ENCODE measurements around the gene RAB11FIP2. TPM values are rescaled to one million over a fixed set of nuclear protein-coding genes. Genes with fewer than 3 reads are reported as not detected.

The RAB11FIP2 gene
- polyA plus RNA-seq, 1 of the 3 experiments (the other 2 are of a cell fraction): 3.0 TPM

- no peak for TF ChIP-seq IRF3 (IDR thresholded peaks at IDR 0.05; ENCODE audit: low read depth, low read length)
- no peak for TF ChIP-seq YY1 (IDR thresholded peaks at IDR 0.05; ENCODE audit: low read depth)
Observed at GRCh38 chr10:118017850-118018249, 28.9 kb downstream of the RAB11FIP2 start (continued).

- Histone ChIP-seq H4K20me1 (ENCODE audit: insufficient read depth) (no peaks in the 10 kb centered on the region), H3K27ac (ENCODE audit: low read depth in 2 of 2, low read length in 1 of 2) (no peak overlapping the region), H2AFZ (ENCODE audit: low read depth) (no peak overlapping the region), H3K4me1 (ENCODE audit: control insufficient read depth in 1 of 2, insufficient read depth in 2 of 2, low read depth in 1 of 2, low read length in 1 of 2) (peaks cover 0 to 5% of the 10 kb centered on the region in 2 experiments; a peak in 2 of 4 replicates), H3K9ac (no peak overlapping the region), H3K27me3 (ENCODE audit: insufficient read depth) (no peaks in the 10 kb centered on the region), H3K4me2 (no peak overlapping the region), H3K9me3 (no peaks in the 10 kb centered on the region), H3K79me2 (ENCODE audit: insufficient read depth) (no peaks in the 10 kb centered on the region), H3K36me3 (replicated peaks in 1 of 2; ENCODE audit: control insufficient read depth in 1 of 2, insufficient read depth in 2 of 2, low read length in 1 of 2) (peaks cover 6 to 17% of the 10 kb centered on the region in 2 experiments), H3K4me3 (ENCODE audit: low read depth in 2 of 2, low read length in 1 of 2) (no peak overlapping the region), H3K9me2 (no peaks in the 10 kb centered on the region), H3F3A (replicated peaks; ENCODE audit: insufficient read depth) (no peaks in the 10 kb centered on the region)
- WGBS (ENCODE audit: low lambda C conversion rate): 92% methylated on average over 12 of the region's 12 CpGs
- no peak for DNase-seq
- TF ChIP-seq TCF12 (IDR thresholded peaks at IDR 0.05): no peak
- no peak for TF ChIP-seq RCOR1 (IDR thresholded peaks at IDR 0.05; ENCODE audit: low read length)
- no peak for TF ChIP-seq POLR2AphosphoS5 (IDR thresholded peaks at IDR 0.05; ENCODE audit: low read depth, low read length)
- no peak for TF ChIP-seq SIN3A (IDR thresholded peaks at IDR 0.05; ENCODE audit: borderline replicate concordance, low read depth, low read length)
- no peak for TF ChIP-seq JUND (IDR thresholded peaks at IDR 0.05)
- no peak for TF ChIP-seq RAD21 (IDR thresholded peaks at IDR 0.05; ENCODE audit: low read length)
- TF ChIP-seq RFX5 (IDR thresholded peaks at IDR 0.05; ENCODE audit: low read length): no peak
- TF ChIP-seq SMC3 (IDR thresholded peaks at IDR 0.05; ENCODE audit: low read depth, low read length): no peak
- no peak for TF ChIP-seq GATA2 (CRISPR knock-in tag; IDR thresholded peaks at IDR 0.05)
- no peak for TF ChIP-seq YY1 (IDR thresholded peaks at IDR 0.05; ENCODE audit: low read depth)
- TF ChIP-seq PBX3 (IDR thresholded peaks at IDR 0.05): no peak
- TF ChIP-seq EZH2phosphoT487 (IDR thresholded peaks at IDR 0.05; ENCODE audit: borderline replicate concordance, low read depth): no peak
- POLR2A ChIA-PET: no interaction called here
- CTCF ChIA-PET: no interaction called here
Observed at GRCh38 chr10:118017071-118017740, 29.5 kb downstream of the RAB11FIP2 start.

- no peak overlapping the region for H3K4me2 ChIP-seq
- ChIA-PET POLR2A (no interaction called here), CTCF (no interaction called here)
- no peaks in the 10 kb centered on the region for H3K79me2 ChIP-seq (ENCODE audit: insufficient read depth)
- no peak for DNase-seq
- no peak overlapping the region for H3K4me3 ChIP-seq (ENCODE audit: low read depth in 2 of 2, low read length in 1 of 2)
- H4K20me1 ChIP-seq (ENCODE audit: insufficient read depth): no peaks in the 10 kb centered on the region
- no peak overlapping the region for H3K27ac ChIP-seq (ENCODE audit: low read depth in 2 of 2, low read length in 1 of 2)
- peaks cover 0 to 5% of the 10 kb centered on the region in 2 experiments; a peak in 2 of 4 replicates for H3K4me1 ChIP-seq (ENCODE audit: control insufficient read depth in 1 of 2, insufficient read depth in 2 of 2, low read depth in 1 of 2, low read length in 1 of 2)
- H3K9ac ChIP-seq: no peak overlapping the region
- H3K36me3 ChIP-seq (replicated peaks in 1 of 2; ENCODE audit: control insufficient read depth in 1 of 2, insufficient read depth in 2 of 2, low read length in 1 of 2): peaks cover 17 to 31% of the 10 kb centered on the region in 2 experiments
- no peaks in the 10 kb centered on the region for H3K9me2 ChIP-seq
- H3F3A ChIP-seq (replicated peaks; ENCODE audit: insufficient read depth): no peaks in the 10 kb centered on the region
- H3K9me3 ChIP-seq: no peaks in the 10 kb centered on the region
- H2AFZ ChIP-seq (ENCODE audit: low read depth): no peak overlapping the region
- no peaks in the 10 kb centered on the region for H3K27me3 ChIP-seq (ENCODE audit: insufficient read depth)
- TF ChIP-seq EZH2phosphoT487 (IDR thresholded peaks at IDR 0.05; ENCODE audit: borderline replicate concordance, low read depth): no peak
- no peak for TF ChIP-seq MAX (IDR thresholded peaks at IDR 0.05; ENCODE audit: low read depth)
- no peak for TF ChIP-seq JUND (IDR thresholded peaks at IDR 0.05)
- TF ChIP-seq EP300 (IDR thresholded peaks at IDR 0.05; ENCODE audit: borderline replicate concordance in 1 of 2, low read depth in 1 of 2, low read length in 1 of 2): no peak
- TF ChIP-seq FOSL2 (IDR thresholded peaks at IDR 0.05; ENCODE audit: borderline replicate concordance, low read depth): no peak
- TF ChIP-seq RFX5 (IDR thresholded peaks at IDR 0.05; ENCODE audit: low read length): no peak
- no peak for TF ChIP-seq ELF1 (IDR thresholded peaks at IDR 0.05)
- no peak for TF ChIP-seq ZBTB33 (IDR thresholded peaks at IDR 0.05; ENCODE audit: borderline replicate concordance, low read depth)
- TF ChIP-seq USF2 (IDR thresholded peaks at IDR 0.05; ENCODE audit: borderline replicate concordance, low read depth, low read length): no peak
- TF ChIP-seq PBX3 (IDR thresholded peaks at IDR 0.05): no peak
Observed at GRCh38 chr10:118012952-118013525, 33.7 kb downstream of the RAB11FIP2 start.
